ENCODE data around the gene IGSF9. TPM values are rescaled to one million over a fixed set of nuclear protein-coding genes. Genes with fewer than 3 reads are reported as not detected.

IGSF9 gene
- total RNA-seq, 2 donors from 2014 or later = 0.99 TPM; not detected in 1

GRCh38 chr1:159879977-159880376 lies 65.4 kb downstream of the IGSF9 start:
- H3K27me3 ChIP-seq (replicated peaks; ENCODE audit: insufficient read depth) = no peaks in the 10 kb centered on the region
- no peak overlapping the region for H3K27ac ChIP-seq
- H3K4me1 ChIP-seq (ENCODE audit: control insufficient read depth in 1 of 2, low read depth in 2 of 2) = no peaks in the 10 kb centered on the region
- TF ChIP-seq CTCF (IDR thresholded peaks at IDR 0.05) = no peak
- no peaks in the 10 kb centered on the region for H3K36me3 ChIP-seq
- DNase-seq (ENCODE audit: low spot score) = no peak
- H3K9me3 ChIP-seq = no peaks in the 10 kb centered on the region
- H3K4me3 ChIP-seq = no peak overlapping the region
- ATAC-seq (ENCODE audit: insufficient number of reproducible peaks, low FRiP score, low read depth) = no peak

- ATAC-seq (ENCODE audit: insufficient number of reproducible peaks, low FRiP score, low read depth) (no peak), DNase-seq (ENCODE audit: low spot score) (no peak)
- Histone ChIP-seq H3K9me3 (no peaks in the 10 kb centered on the region), H3K36me3 (no peaks in the 10 kb centered on the region), H3K27me3 (replicated peaks; ENCODE audit: insufficient read depth) (no peaks in the 10 kb centered on the region), H3K4me3 (no peak overlapping the region), H3K27ac (no peak overlapping the region), H3K4me1 (ENCODE audit: control insufficient read depth in 1 of 2, low read depth in 2 of 2) (no peaks in the 10 kb centered on the region)
- no peak for TF ChIP-seq CTCF (IDR thresholded peaks at IDR 0.05)
Measured at GRCh38 chr1:159879136-159879535, 66.3 kb downstream of the IGSF9 start.

GRCh38 chr1:159877695-159878444 lies 67.5 kb downstream of the IGSF9 start:
- Histone ChIP-seq H3K36me3 (no peaks in the 10 kb centered on the region), H3K9me3 (no peaks in the 10 kb centered on the region), H3K4me1 (ENCODE audit: control insufficient read depth in 1 of 2, low read depth in 2 of 2) (no peaks in the 10 kb centered on the region), H3K27me3 (replicated peaks; ENCODE audit: insufficient read depth) (no peaks in the 10 kb centered on the region), H3K4me3 (no peak overlapping the region), H3K27ac (no peak overlapping the region)
- no peak for DNase-seq (ENCODE audit: low spot score)
- no peak for ATAC-seq (ENCODE audit: insufficient number of reproducible peaks, low FRiP score, low read depth)
- TF ChIP-seq CTCF (IDR thresholded peaks at IDR 0.05) = no peak

Other genes with a start within 250 kb of the IGSF9 start
- gene CRP, start 231.0 kb downstream of the IGSF9 start, total RNA-seq = not detected
- gene DUSP23, start 164.7 kb downstream of the IGSF9 start, total RNA-seq = 100 to 1,000 TPM in 1 of 2 donors, 10 to 100 TPM in 1; 48.6 to 111 TPM
- gene FCRL6, start 143.3 kb downstream of the IGSF9 start, total RNA-seq = not detected
- 1 to 10 TPM; 5.6 to 9.9 TPM for gene SLAMF8, start 118.7 kb downstream of the IGSF9 start, total RNA-seq
- gene VSIG8, start 83.0 kb downstream of the IGSF9 start, total RNA-seq = not detected
- 1 to 10 TPM in 1 of 2 donors, under 1 TPM in 1; 0.95 to 2.1 TPM for gene CFAP45, start 45.4 kb downstream of the IGSF9 start, total RNA-seq
- 100 to 1,000 TPM; 298 to 352 TPM for gene TAGLN2, start 20.1 kb downstream of the IGSF9 start, total RNA-seq
- not detected for gene SLAMF9, start 8.6 kb upstream of the IGSF9 start, total RNA-seq
- gene PIGM, start 86.4 kb upstream of the IGSF9 start, total RNA-seq = 1 to 10 TPM; 5.0 to 6.8 TPM
- gene KCNJ10, start 124.5 kb upstream of the IGSF9 start, total RNA-seq = not detected
- under 1 TPM in 1 of 2 donors, not detected in 1; 0.95 TPM for gene KCNJ9, start 135.9 kb upstream of the IGSF9 start, total RNA-seq
- 10 to 100 TPM; 29.6 to 40.8 TPM for gene IGSF8, start 153.0 kb upstream of the IGSF9 start, total RNA-seq
- 100 to 1,000 TPM in 1 of 2 donors, 10 to 100 TPM in 1; 86.0 to 146 TPM for gene ATP1A2, start 170.1 kb upstream of the IGSF9 start, total RNA-seq
- 1 to 10 TPM in 1 of 2 donors, under 1 TPM in 1; 0.68 to 1.1 TPM for gene ATP1A4, start 206.0 kb upstream of the IGSF9 start, total RNA-seq
- 10 to 100 TPM in 1 of 2 donors, 1 to 10 TPM in 1; 6.0 to 10.7 TPM for gene CASQ1, start 245.0 kb upstream of the IGSF9 start, total RNA-seq